Lower leg skin (tissue), 4 donors: ENCODE results near the gene SIK2. TPM values are rescaled to one million over a fixed set of nuclear protein-coding genes. Genes with fewer than 3 reads are reported as not detected.

Source experiments
- DNase-seq, 2 donors: peaks; one replicate each; pipeline ENCODE4 v3.0.0-alpha.2; 2019; ENCODE audit warnings: low spot score in 2 of 2
- H3K4me3 ChIP-seq: fragments of 200-600 bp; sonication (generic); 2 replicates; pipeline ENCODE4 v1.5.1; 2017; ENCODE audit warnings: mild to moderate bottlenecking, low read depth; ENCODE audit not compliant: poor library complexity, severe bottlenecking
- CTCF ChIP-seq, 3 donors: fragments of 450-650 bp; IDR thresholded peaks; one replicate each; pipeline ENCODE4 v1.5.1; 2016; ENCODE audit warnings: antibody characterized with exemption in 3 of 3, mild to moderate bottlenecking in 3 of 3, moderate library complexity in 2 of 3
- POLR2A ChIP-seq, 2 donors: fragments of 450-650 bp; IDR thresholded peaks; one replicate each; pipeline ENCODE4 v1.6.1; 2016 to 2017; ENCODE audit warnings: antibody characterized with exemption in 2 of 2, mild to moderate bottlenecking in 1 of 2, moderate library complexity in 1 of 2
- WGBS, 2 donors: methylation state at CpG; one replicate each; pipeline ENCODE4 v1.1.5; 2018; 5-methylcytosine and 5-hydroxymethylcytosine counted together
- intact Hi-C: fragments of 100-400 bp; cut with DNase I; formaldehyde crosslinking; loops from one replicate; pipeline ENCODE4 v1.15.0; 2023; ENCODE audit warnings: low total_unique reads
- total RNA-seq, 4 donors: library from RNA; depleted of rRNA; stranded (reverse); fragments of >200 nt; gene quantifications; one replicate each; pipeline ENCODE4 v1.1.0, GENCODE V29; 2016

Gene SIK2
- total RNA-seq, 4 donors from 2014 or later = 15.4 to 19.5 (median 18.9) TPM

GRCh38 chr11:111697933-111698371 lies 95.7 kb downstream of the SIK2 start:
- no peak for DNase-seq
- TF ChIP-seq POLR2A (IDR thresholded peaks at IDR 0.05) = no peak
- TF ChIP-seq CTCF (IDR thresholded peaks at IDR 0.05) = no peak
- intact Hi-C loops = no loop called here
- 83 to 94% methylated on average over 1 of the region's 1 CpG for WGBS, 2 donors
- no peak overlapping the region for H3K4me3 ChIP-seq

GRCh38 chr11:111698852-111699559 lies 96.8 kb downstream of the SIK2 start:
- 95 to 96% methylated on average over 3 of the region's 3 CpGs for WGBS, 2 donors
- TF ChIP-seq POLR2A (IDR thresholded peaks at IDR 0.05) (no peak), CTCF (IDR thresholded peaks at IDR 0.05) (no peak)
- H3K4me3 ChIP-seq = no peak overlapping the region
- DNase-seq = no peak
- intact Hi-C loops = no loop called here

- intact Hi-C loops = no loop called here
- WGBS, 2 donors = 93 to 100% methylated on average over 1 of the region's 1 CpG
- DNase-seq = no peak
- TF ChIP-seq CTCF (IDR thresholded peaks at IDR 0.05) (no peak), POLR2A (IDR thresholded peaks at IDR 0.05) (no peak)
- no peak overlapping the region for H3K4me3 ChIP-seq
Measured at GRCh38 chr11:111699579-111700156, 97.4 kb downstream of the SIK2 start.

GRCh38 chr11:111700162-111700561 lies 97.9 kb downstream of the SIK2 start:
- 94% methylated on average over 1 of the region's 1 CpG for WGBS, 2 donors
- TF ChIP-seq POLR2A (IDR thresholded peaks at IDR 0.05) (no peak), CTCF (IDR thresholded peaks at IDR 0.05) (no peak)
- no peak overlapping the region for H3K4me3 ChIP-seq
- DNase-seq = no peak
- intact Hi-C loops = no loop called here

GRCh38 chr11:111702623-111703022 lies 100.4 kb downstream of the SIK2 start:
- TF ChIP-seq CTCF (IDR thresholded peaks at IDR 0.05) = no peak
- TF ChIP-seq POLR2A (IDR thresholded peaks at IDR 0.05) = no peak
- WGBS, 2 donors = 95 to 97% methylated on average over 5 of the region's 5 CpGs
- no peak overlapping the region for H3K4me3 ChIP-seq
- intact Hi-C loops = no loop called here
- DNase-seq = no peak
